ENCODE measurements around the gene AARS2.
"Not testable (repeated sequence)": the region's sequence is repeated elsewhere in the genome, so short reads cannot be mapped to it uniquely, and the experiment has no call there.

The AARS2 gene

GRCh38 chr6:44312901-44313788 is at the start of gene AARS2:
Gene AARS2 (minus strand): TSS chr6:44313347. CDS start chr6:44313323, 24 bp downstream.
- peak; percentile 86 for DNase-seq (ENCODE audit: low spot score)

- DNase-seq (ENCODE audit: low spot score) = no peak
These were observed 48.8 kb upstream of the AARS2 start for GRCh38 chr6:44361947-44362346.

DNA sequence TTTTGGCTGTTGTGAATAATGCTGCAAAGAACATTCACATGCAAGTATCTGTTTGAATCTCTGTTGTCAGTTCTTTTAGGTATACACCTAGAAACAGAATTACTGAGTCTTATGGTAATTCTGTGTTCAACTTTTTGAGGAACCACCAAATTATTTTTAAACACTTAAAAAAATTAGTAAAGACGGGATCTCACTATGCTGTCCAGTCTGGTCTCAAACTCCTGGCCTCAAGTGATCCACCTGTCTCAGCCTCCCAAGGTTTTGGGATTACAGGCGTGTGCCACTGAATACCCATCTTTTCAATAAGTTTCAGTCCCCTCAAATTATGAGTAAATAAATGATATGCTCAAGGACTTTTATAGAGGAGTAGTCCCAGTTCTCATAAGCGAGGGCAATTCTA is 46.8 kb upstream of the AARS2 start:
- DNase-seq (ENCODE audit: low spot score) = no peak

DNA sequence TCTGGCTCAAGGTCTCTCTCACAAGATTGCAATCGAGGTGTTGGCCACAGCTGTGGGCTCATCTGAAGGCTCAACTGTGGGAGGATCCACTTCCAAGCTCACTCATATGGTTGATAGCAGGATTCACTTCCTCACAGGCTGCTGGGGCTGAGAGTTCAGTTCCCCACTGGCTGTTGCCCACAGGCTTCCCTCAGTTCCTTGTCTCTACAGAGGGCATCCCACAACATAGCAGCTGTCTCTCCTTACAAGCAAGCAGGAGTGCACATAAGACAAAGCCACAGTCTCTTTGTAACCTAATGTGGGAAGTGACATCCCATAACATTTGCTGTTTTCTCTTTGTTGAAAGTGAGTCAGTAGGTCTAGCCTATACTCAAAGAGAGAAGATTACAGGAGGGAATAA is 43.3 kb upstream of the AARS2 start:
- no peak for DNase-seq (ENCODE audit: low spot score)

DNA sequence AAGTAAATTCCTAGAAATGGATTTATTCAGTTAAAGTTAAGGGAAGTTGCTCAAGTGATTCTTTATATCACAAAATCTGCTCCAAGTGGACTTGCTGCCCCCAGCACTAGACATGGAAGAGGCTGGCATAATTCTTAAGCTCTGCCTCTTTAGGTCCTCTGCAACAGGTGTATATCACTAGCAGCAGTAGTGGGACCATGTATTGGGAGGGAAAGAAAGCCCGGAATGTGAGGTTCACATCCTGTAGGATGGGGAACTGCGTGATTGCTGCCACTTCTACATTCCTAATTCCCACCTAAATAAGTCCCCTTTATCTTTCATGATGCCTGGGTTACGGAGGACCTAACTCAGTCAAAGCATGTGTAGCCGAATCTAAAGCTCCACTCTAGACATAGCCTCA is 42.5 kb upstream of the AARS2 start:
- no peak for DNase-seq (ENCODE audit: low spot score)

DNA sequence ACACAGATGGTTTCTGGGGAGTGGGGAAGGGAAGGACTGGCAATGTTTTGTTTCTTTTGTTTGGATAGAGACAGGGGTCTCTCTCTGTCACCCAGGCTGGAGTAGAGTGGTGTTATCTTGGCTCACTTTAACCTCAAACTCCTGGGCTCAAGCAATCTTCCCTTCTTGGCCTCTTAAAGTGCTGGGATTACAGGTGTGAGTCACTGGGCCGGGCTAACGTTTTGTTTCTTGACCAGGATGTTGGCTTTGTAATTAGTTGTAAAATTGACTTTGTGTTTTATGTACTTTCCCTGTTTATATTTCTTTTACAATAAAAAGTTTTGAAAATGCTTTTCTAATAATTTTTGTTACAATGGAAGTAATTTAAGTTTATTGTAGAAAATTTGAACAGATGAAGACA is 40.2 kb upstream of the AARS2 start:
- DNase-seq (ENCODE audit: low spot score) = no peak

DNA sequence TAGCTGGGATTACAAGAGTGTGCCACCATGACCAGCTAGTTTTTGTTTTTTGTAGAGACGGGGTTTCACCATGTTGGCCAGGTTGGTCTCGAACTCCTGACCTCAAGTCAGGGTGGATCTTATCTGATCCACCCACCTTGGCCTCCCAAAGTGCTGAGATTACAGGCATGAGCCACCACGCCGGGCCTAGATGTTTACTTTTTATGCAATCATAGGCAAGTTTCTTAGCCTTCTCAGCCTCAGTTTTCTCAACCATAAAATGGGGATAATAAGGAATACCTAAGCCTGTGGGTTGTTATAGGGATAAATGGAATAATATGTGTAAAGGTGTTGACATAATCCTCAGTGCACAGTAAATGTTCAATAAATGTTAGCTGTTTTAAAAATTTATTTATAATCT is 39.1 kb upstream of the AARS2 start:
- no peak for DNase-seq (ENCODE audit: low spot score)

- DNase-seq (ENCODE audit: low spot score) = not testable (repeated sequence)
These were observed 37.5 kb upstream of the AARS2 start for GRCh38 chr6:44350650-44350994.

DNA sequence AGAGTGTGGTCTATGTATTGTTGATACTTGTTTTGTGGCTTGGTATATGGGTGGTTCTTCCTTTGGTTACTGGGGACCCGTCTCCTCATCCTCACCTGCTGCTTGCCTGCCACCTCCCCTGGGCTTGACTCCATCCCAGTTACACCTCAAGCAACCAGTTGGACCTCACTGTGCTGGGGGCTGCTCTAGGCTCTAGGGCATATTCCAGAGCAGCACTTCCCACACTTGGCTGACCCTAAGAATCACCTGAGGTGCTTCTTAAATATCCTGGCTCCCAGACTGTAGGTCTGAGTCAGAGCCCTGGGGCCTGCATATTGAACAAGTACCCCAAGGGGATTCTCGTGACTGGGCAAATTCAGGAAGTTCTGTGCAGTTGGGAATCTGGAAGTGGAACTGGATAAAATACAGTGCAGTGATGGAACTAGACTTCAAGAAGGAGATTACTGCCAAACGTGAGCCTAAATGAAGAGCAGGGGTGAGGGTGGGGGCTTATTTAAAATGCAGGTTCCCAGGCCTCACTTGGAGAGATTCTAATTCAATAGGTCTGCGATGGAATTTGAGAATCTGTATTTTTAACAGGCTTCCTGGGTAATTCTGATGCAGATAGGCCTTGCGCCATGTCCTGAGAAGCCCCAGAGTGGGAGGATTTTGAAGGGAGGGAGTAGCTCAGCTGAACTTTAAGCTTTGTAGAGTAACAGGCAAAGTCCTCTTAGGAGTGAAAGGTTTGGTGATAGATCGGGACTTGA is 36.9 kb upstream of the AARS2 start:
- peak; percentile 20 for DNase-seq (ENCODE audit: low spot score)

DNA sequence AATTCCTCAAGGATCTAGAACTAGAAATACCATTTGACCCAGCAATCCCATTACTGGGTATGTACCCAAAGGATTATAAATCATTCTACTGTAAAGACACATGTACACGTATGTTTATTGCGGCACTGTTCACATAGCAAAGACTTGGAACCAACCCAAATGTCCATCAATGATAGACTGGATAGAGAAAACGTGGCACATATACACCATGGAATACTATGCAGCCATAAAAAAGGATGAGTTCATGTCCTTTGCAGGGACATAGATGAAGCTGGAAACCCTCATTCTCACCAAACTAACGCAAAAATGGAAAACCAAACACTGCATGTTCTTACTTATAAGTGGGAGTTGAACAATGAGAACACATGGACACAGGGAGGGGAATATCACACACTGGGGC is 33.7 kb upstream of the AARS2 start:
- DNase-seq (ENCODE audit: low spot score) = not testable (repeated sequence)

GRCh38 chr6:44342489-44342888 is 29.3 kb upstream of the AARS2 start, which contains the start of gene SPATS1:
Gene SPATS1 (plus strand): TSS chr6:44342650. CDS start chr6:44343096, 446 bp downstream.
- DNase-seq (ENCODE audit: low spot score) = no peak

DNA sequence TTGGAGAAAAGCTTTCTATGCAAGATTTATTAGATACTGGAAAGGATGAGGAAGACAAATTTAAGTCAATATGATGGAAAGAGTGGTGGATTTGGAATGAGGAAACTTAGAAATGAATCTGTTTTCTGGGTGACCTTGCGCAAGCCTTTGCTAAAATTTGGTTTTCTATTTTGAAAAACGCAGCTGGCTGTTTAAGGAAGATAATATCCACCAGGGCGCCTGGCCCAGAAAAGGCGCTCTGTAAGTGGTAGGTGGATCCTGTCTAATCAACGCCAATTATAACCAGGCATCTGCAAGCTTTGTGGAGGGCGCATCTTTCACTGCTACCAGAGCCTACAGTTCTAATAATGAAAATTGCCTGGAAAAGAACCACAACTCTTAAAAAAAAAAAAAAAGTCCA is 28.9 kb upstream of the AARS2 start:
- no peak for DNase-seq (ENCODE audit: low spot score)

GRCh38 chr6:44341095-44341890 is 28.1 kb upstream of the AARS2 start:
- DNase-seq (ENCODE audit: low spot score) = peak; percentile 18

- DNase-seq (ENCODE audit: low spot score) = peak; percentile 92
These were observed 26.8 kb upstream of the AARS2 start for GRCh38 chr6:44339763-44340625.

DNA sequence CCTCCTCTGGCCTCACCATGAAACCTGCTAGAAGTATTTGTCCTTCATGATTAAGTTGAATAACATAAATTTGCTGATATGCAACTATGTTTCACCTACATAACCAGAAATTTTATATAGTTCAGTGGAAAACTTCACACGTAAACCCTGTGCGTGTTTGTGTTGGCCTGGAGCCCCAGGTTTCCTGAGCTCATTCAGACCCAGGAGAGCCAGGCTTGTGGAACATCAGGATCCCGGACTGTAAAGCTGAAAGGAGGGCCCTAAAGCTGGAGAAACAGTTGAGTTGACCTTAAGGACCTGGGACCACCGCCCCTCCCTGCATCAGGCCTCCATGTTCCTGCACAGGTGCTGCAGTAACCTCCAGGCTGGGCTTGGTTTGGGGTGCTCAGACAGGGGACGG is 26.2 kb upstream of the AARS2 start:
- no peak for DNase-seq (ENCODE audit: low spot score)

- DNase-seq (ENCODE audit: low spot score) = peak; percentile 63
These were observed 25.3 kb upstream of the AARS2 start for GRCh38 chr6:44338228-44339122.

- DNase-seq (ENCODE audit: low spot score) = no peak
These were observed 22.5 kb upstream of the AARS2 start for GRCh38 chr6:44335631-44336030.

GRCh38 chr6:44333942-44334341 is 20.8 kb upstream of the AARS2 start:
- DNase-seq (ENCODE audit: low spot score) = no peak

DNA sequence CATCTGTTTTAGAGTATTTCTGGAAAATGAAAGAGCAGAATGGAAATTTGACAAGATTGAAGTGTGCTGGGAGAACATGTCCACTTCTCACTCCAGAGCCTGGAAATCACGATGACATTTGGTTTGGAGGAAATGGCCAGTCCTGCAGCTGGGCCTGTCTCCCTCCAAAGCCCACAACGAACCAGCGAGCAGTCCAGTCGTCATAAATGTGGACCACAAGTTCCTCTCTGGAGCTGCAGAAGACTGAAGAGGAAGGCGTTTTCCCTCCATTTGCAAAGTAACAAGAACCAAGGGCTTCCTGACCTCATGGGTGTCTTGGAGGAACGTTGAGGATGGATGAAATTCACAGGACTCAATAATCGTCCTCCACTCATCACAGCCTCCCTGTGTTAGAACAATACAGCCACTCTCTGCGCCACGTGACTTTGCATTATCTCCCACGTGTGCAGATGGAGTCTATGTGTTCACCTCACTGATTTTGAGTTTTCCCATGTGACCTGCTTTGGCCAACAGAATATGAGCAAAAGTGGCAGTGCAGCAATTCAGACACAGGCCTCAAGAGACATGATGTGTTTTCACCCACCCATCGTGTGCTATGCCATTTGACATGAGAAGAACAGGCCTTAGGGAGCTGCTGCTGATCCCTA is 20.2 kb upstream of the AARS2 start:
- DNase-seq (ENCODE audit: low spot score) = no peak

DNA sequence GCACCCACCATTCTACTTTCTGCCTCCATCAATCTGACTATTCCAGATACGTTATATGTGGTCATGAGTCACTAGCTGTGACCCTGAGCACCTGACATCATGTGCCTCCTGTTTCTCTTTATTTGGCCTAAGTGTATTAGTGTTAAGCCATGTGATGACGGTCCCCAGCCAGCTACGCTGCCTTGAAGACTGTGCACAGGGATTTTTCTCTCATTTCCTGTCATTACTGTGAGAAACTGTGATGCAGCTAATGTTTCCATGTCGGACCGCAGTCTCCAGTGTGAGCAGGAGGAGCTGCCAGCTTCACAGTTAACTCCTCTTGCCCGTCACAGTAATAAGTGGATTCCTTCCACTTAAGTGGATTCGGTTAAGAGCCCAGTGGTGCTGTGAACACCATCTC is 19.4 kb upstream of the AARS2 start:
- peak; percentile 17 for DNase-seq (ENCODE audit: low spot score)
